T-helper 1 cell treated with Interleukin-12 subunit alpha and Interleukin-12 subunit beta and Interleukin-4 antibody, amounts not matched to agents 30 ng/mL and 1 ng/mL, for 36 hours (primary cell): Measurements from ENCODE around the gene TMEM54. TPM values are rescaled to one million over a fixed set of nuclear protein-coding genes. Genes with fewer than 3 reads are reported as not detected.

Source experiments
- intact Hi-C: fragments of 100-400 bp; cut with micrococcal nuclease; formaldehyde crosslinking; loops from one replicate; pipeline ENCODE4 v1.15.1; 2024
- total RNA-seq: library from RNA; stranded (reverse); gene quantifications from 2 replicates; pipeline ENCODE4 v1.2.3, GENCODE V29; 2022

The TMEM54 gene
- 0.85 and 2.3 TPM in 2 replicates for total RNA-seq

GRCh38 chr1:32900956-32901822 is at the start of gene TMEM54:
Gene TMEM54 (minus strand): TSS chr1:32901389. CDS start chr1:32901238, 151 bp downstream.
- intact Hi-C loops = no loop called here

- intact Hi-C loops = no loop called here
These were observed 48.3 kb upstream of the TMEM54 start for GRCh38 chr1:32949519-32949918.

GRCh38 chr1:32948905-32949304 is 47.7 kb upstream of the TMEM54 start:
- intact Hi-C loops = no loop called here

GRCh38 chr1:32948390-32948722 is 47.2 kb upstream of the TMEM54 start:
- intact Hi-C loops = no loop called here

GRCh38 chr1:32947669-32948389 is 46.6 kb upstream of the TMEM54 start:
- intact Hi-C loops = no loop called here

- intact Hi-C loops = no loop called here
These were observed 45.2 kb upstream of the TMEM54 start for GRCh38 chr1:32946413-32946812.

GRCh38 chr1:32944180-32944579 is 43.0 kb upstream of the TMEM54 start:
- intact Hi-C loops = no loop called here

- intact Hi-C loops = no loop called here
These were observed 38.6 kb upstream of the TMEM54 start for GRCh38 chr1:32939655-32940371.

GRCh38 chr1:32937061-32937460 is 35.9 kb upstream of the TMEM54 start:
- intact Hi-C loops = no loop called here

- intact Hi-C loops = loop anchor here (5.0 kb wide), 1 partner anchor 248 kb away; the partner anchor contains the start of gene TRIM62
These were observed 33.3 kb upstream of the TMEM54 start for GRCh38 chr1:32934535-32934934.

- intact Hi-C loops = loop anchor here (1.0 to 5.0 kb wide), 6 partner anchors 73 to 248 kb away; partner anchors contain the start of genes AZIN2 and TRIM62
These were observed 32.6 kb upstream of the TMEM54 start for GRCh38 chr1:32933742-32934322.

GRCh38 chr1:32931760-32932159 is 30.6 kb upstream of the TMEM54 start:
- intact Hi-C loops = loop anchor here (2.0 to 5.0 kb wide), 2 partner anchors 195 to 251 kb away; partner anchors contain the start of gene TRIM62

GRCh38 chr1:32929366-32929765 is 28.2 kb upstream of the TMEM54 start:
- intact Hi-C loops = no loop called here

GRCh38 chr1:32928715-32929114 is 27.5 kb upstream of the TMEM54 start:
- intact Hi-C loops = no loop called here

GRCh38 chr1:32928285-32928684 is 27.1 kb upstream of the TMEM54 start:
- intact Hi-C loops = no loop called here

- intact Hi-C loops = no loop called here
These were observed 26.3 kb upstream of the TMEM54 start for GRCh38 chr1:32927441-32927840.

- intact Hi-C loops = no loop called here
These were observed 25.4 kb upstream of the TMEM54 start for GRCh38 chr1:32926562-32926961.

GRCh38 chr1:32925403-32926162 is 24.4 kb upstream of the TMEM54 start:
- intact Hi-C loops = no loop called here

GRCh38 chr1:32924881-32925344 is 23.7 kb upstream of the TMEM54 start:
- intact Hi-C loops = no loop called here

- intact Hi-C loops = no loop called here
These were observed 19.6 kb upstream of the TMEM54 start for GRCh38 chr1:32920833-32921232.
